D721Med (cell line): ENCODE measurements around the gene PDIA4.

Experiments used
- DNase-seq: peaks from one replicate; pipeline ENCODE4 v3.0.0; 2011; ENCODE audit warnings: low spot score; ENCODE audit not compliant: insufficient read length
- FAIRE-seq: peaks from 2 replicates; lab custom pipeline; 2011; peaks lifted over from hg19 to GRCh38; lab: Jason Lieb, UNC
- CTCF ChIP-seq: IDR thresholded peaks from 2 replicates; pipeline ENCODE4 v1.5.1; 2012; ENCODE audit warnings: mild to moderate bottlenecking, control low read depth; ENCODE audit not compliant: insufficient read depth; ENCODE audit errors: missing control alignments

Gene PDIA4

GRCh38 chr7:149003018-149003417 is 25.3 kb downstream of the PDIA4 start:
- DNase-seq = no peak
- no peak for TF ChIP-seq CTCF
- no peak for FAIRE-seq

GRCh38 chr7:149002604-149003003 is 25.7 kb downstream of the PDIA4 start:
- no peak for TF ChIP-seq CTCF
- FAIRE-seq (no peak), DNase-seq (no peak)

GRCh38 chr7:149001427-149002068 is 26.8 kb downstream of the PDIA4 start:
- DNase-seq (no peak), FAIRE-seq (no peak)
- TF ChIP-seq CTCF = no peak

- TF ChIP-seq CTCF = no peak
- DNase-seq = no peak
Measured at GRCh38 chr7:149000961-149001360, 27.3 kb downstream of the PDIA4 start.

GRCh38 chr7:148999192-148999591 is 29.1 kb downstream of the PDIA4 start:
- no peak for DNase-seq
- no peak for TF ChIP-seq CTCF
- FAIRE-seq = no peak

More at GRCh38 chr7:149000961-149001360, 27.3 kb downstream of the PDIA4 start:
- FAIRE-seq = no peak

- no peak for TF ChIP-seq CTCF
- no peak for FAIRE-seq
- no peak for DNase-seq
Measured at GRCh38 chr7:148997497-148997896, 30.8 kb downstream of the PDIA4 start.

- DNase-seq = no peak
- no peak for TF ChIP-seq CTCF
- FAIRE-seq = no peak
Measured at GRCh38 chr7:148994576-148994975, 33.7 kb downstream of the PDIA4 start.
